ENCODE measurements around the gene FBXW9. TPM values are rescaled to one million over a fixed set of nuclear protein-coding genes. Genes with fewer than 3 reads are reported as not detected.

Gene FBXW9
- total RNA-seq, 2 donors from 2014 or later: 1.8 TPM

GRCh38 chr19:12665281-12665573 lies 31.2 kb downstream of the FBXW9 start:
- Histone ChIP-seq H3K36me3 (peaks cover 32% of the 10 kb centered on the region), H3K27me3 (no peaks in the 10 kb centered on the region), H3K4me3 (peak overlapping the region in 1 of 2 donors; percentile 96), H3K4me1 (peaks cover 0 to 34% of the 10 kb centered on the region in 2 donors), H3K9me3 (no peaks in the 10 kb centered on the region), H3K27ac (no peak overlapping the region)
- TF ChIP-seq, protein P1, sequence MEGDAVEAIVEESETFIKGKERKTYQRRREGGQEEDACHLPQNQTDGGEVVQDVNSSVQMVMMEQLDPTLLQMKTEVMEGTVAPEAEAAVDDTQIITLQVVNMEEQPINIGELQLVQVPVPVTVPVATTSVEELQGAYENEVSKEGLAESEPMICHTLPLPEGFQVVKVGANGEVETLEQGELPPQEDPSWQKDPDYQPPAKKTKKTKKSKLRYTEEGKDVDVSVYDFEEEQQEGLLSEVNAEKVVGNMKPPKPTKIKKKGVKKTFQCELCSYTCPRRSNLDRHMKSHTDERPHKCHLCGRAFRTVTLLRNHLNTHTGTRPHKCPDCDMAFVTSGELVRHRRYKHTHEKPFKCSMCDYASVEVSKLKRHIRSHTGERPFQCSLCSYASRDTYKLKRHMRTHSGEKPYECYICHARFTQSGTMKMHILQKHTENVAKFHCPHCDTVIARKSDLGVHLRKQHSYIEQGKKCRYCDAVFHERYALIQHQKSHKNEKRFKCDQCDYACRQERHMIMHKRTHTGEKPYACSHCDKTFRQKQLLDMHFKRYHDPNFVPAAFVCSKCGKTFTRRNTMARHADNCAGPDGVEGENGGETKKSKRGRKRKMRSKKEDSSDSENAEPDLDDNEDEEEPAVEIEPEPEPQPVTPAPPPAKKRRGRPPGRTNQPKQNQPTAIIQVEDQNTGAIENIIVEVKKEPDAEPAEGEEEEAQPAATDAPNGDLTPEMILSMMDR (IDR thresholded peaks at IDR 0.05): no peak
- DNase-seq (ENCODE audit: low spot score): peak; percentile 65

- Histone ChIP-seq H3K27ac (no peak overlapping the region), H3K36me3 (peaks cover 32% of the 10 kb centered on the region), H3K4me1 (peaks cover 0 to 30% of the 10 kb centered on the region in 2 donors), H3K9me3 (no peaks in the 10 kb centered on the region), H3K27me3 (no peaks in the 10 kb centered on the region), H3K4me3 (no peak overlapping the region)
- TF ChIP-seq, protein P1 (IDR thresholded peaks at IDR 0.05): no peak
- no peak for DNase-seq (ENCODE audit: low spot score)
These were observed 31.8 kb downstream of the FBXW9 start for GRCh38 chr19:12664406-12665280.

GRCh38 chr19:12660980-12661379 lies 35.5 kb downstream of the FBXW9 start:
- H3K9me3 ChIP-seq: no peaks in the 10 kb centered on the region
- DNase-seq (ENCODE audit: low spot score): no peak
- peaks cover 41% of the 10 kb centered on the region for H3K36me3 ChIP-seq
- no peak overlapping the region for H3K27ac ChIP-seq
- H3K27me3 ChIP-seq: no peaks in the 10 kb centered on the region
- no peak overlapping the region for H3K4me3 ChIP-seq
- H3K4me1 ChIP-seq: peaks cover 0 to 7% of the 10 kb centered on the region in 2 donors
- TF ChIP-seq, protein P1 (IDR thresholded peaks at IDR 0.05): no peak

GRCh38 chr19:12657966-12658365 lies 38.5 kb downstream of the FBXW9 start:
- TF ChIP-seq, protein P1 (IDR thresholded peaks at IDR 0.05): no peak
- Histone ChIP-seq H3K4me1 (no peaks in the 10 kb centered on the region), H3K36me3 (peaks cover 41% of the 10 kb centered on the region), H3K27me3 (no peaks in the 10 kb centered on the region), H3K27ac (no peak overlapping the region), H3K4me3 (no peak overlapping the region), H3K9me3 (no peaks in the 10 kb centered on the region)
- DNase-seq (ENCODE audit: low spot score): no peak

DNA sequence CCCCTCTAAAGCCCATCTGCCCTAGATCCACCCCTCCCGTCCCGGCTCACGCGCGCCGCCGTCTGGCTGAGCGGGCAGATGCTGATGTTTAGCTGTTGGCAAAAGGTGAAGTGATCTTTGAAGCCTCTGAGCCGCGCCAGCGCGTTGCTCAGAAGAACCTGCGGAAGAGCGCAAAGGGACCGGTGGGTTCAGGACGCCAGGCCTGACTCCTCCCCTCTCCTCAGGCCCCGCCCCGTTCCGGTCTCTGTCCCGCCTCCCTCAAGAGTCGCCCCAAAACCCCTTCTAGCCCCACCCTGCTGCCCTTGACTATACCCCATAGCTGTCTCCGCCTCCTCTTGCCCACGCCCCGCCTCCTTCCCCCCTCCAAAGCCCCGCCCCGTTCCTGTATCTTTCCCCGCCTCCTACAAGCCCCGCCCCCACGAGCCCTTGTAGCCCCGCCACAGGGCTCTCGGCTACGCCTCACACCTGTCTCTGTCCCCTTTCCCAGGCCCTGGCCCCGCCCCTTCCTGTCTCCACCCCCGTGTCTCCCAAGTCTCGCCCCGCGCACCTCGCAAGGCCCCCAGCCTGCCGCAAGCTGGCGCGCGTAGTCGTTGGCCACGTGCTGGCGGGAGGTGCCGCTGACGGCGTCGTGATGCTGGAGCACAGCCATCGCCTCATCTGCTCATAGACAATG lies 39.4 kb downstream of the FBXW9 start:
- Histone ChIP-seq H3K9me3 (no peaks in the 10 kb centered on the region), H3K4me1 (no peaks in the 10 kb centered on the region), H3K36me3 (peaks cover 34% of the 10 kb centered on the region), H3K4me3 (no peak overlapping the region), H3K27ac (no peak overlapping the region), H3K27me3 (no peaks in the 10 kb centered on the region)
- TF ChIP-seq, protein P1 (IDR thresholded peaks at IDR 0.05): no peak
- no peak for DNase-seq (ENCODE audit: low spot score)
